IMR-90 (cell line): ENCODE measurements around the gene SDK1. TPM values are rescaled to one million over a fixed set of nuclear protein-coding genes. Genes with fewer than 3 reads are reported as not detected.

Experiments
- ATAC-seq: fragments of 200-7000 bp; cut with Tn5 transposase; 2 replicates; pipeline ENCODE4 v1.9.1; 2020; ENCODE audit warnings: low read depth, mild to moderate bottlenecking, moderate library complexity
- BruUV-seq: library from RNA; stranded (reverse); fragments of 400-500 nt; replicated peaks from 2 replicates; lab custom pipeline; 2021; lab: Mats Ljungman, UMichigan
- CTCF ChIA-PET: fragments of 300-600 bp; formaldehyde crosslinking; extraction: SDS; loops from one replicate; lab custom pipeline; 2021; ENCODE audit warnings: antibody characterized with exemption; lab: Yijun Ruan, JAX
- POLR2A ChIA-PET: fragments of 300-600 bp; sonication (Branson Sonifier 250); formaldehyde crosslinking; loops from one replicate; lab custom pipeline; 2022; ENCODE audit warnings: antibody characterized with exemption; ENCODE audit not compliant: unreplicated experiment; lab: Charles Lee
- DNase-seq: peaks from one replicate; pipeline ENCODE4 v3.0.0; 2013
- H2AFZ ChIP-seq: replicated peaks from 2 replicates; pipeline ENCODE3; 2013; ENCODE audit warnings: low read length, mild to moderate bottlenecking; ENCODE audit not compliant: poor library complexity
- H2AK5ac ChIP-seq: 2 replicates; pipeline ENCODE4 v1.6.1; 2013; ENCODE audit warnings: low read depth, low read length, inconsistent platforms
- H2AK9ac ChIP-seq: replicated peaks from 2 replicates; pipeline ENCODE3; 2013; ENCODE audit warnings: mild to moderate bottlenecking, low read depth, low read length, moderate library complexity; ENCODE audit not compliant: poor library complexity
- H2BK120ac ChIP-seq: 2 replicates; pipeline ENCODE4 v1.6.1; 2013; ENCODE audit warnings: low read depth, low read length, inconsistent platforms
- H2BK15ac ChIP-seq: 3 replicates; pipeline ENCODE4 v1.6.1; 2013; ENCODE audit warnings: low read depth, low read length, inconsistent platforms
- H2BK20ac ChIP-seq: 2 replicates; pipeline ENCODE4 v1.6.1; 2013; ENCODE audit warnings: low read depth, mild to moderate bottlenecking, inconsistent platforms, low read length, moderate library complexity
- H2BK5ac ChIP-seq: 2 replicates; pipeline ENCODE4 v1.6.1; 2013; ENCODE audit warnings: mild to moderate bottlenecking, low read depth, low read length, inconsistent platforms; ENCODE audit not compliant: poor library complexity, severe bottlenecking
- H3K14ac ChIP-seq: replicated peaks from 2 replicates; pipeline ENCODE4 v1.6.1; 2013; ENCODE audit warnings: low read depth, low read length, inconsistent platforms
- H3K18ac ChIP-seq: 2 replicates; pipeline ENCODE4 v1.6.1; 2013; ENCODE audit warnings: low read depth, low read length, control low read depth
- H3K23ac ChIP-seq: 2 replicates; pipeline ENCODE4 v1.6.1; 2013; ENCODE audit warnings: low read depth, low read length, inconsistent platforms
- H3K27ac ChIP-seq: 2 replicates; pipeline ENCODE4 v1.5.1; 2013; ENCODE audit warnings: mild to moderate bottlenecking, control low read depth, low read length; ENCODE audit not compliant: insufficient read depth
- H3K27me3 ChIP-seq: 2 replicates; pipeline ENCODE4 v1.6.1; 2013; ENCODE audit warnings: low read length; ENCODE audit not compliant: control insufficient read depth, insufficient read depth
- H3K36me3 ChIP-seq: 2 replicates; pipeline ENCODE4 v1.6.1; 2013; ENCODE audit warnings: low read length, mixed read lengths; ENCODE audit not compliant: control insufficient read depth, insufficient read depth
- H3K4ac ChIP-seq: 2 replicates; pipeline ENCODE4 v1.6.1; 2013; ENCODE audit warnings: low read depth, low read length, inconsistent platforms
- H3K4me1 ChIP-seq: 2 replicates; pipeline ENCODE4 v1.6.1; 2013; ENCODE audit warnings: low read length, mixed read lengths; ENCODE audit not compliant: control insufficient read depth, insufficient read depth
- H3K4me2 ChIP-seq: 2 replicates; pipeline ENCODE4 v1.6.1; 2013; ENCODE audit warnings: low read depth, mild to moderate bottlenecking, control low read depth, low read length, moderate library complexity
- H3K4me3 ChIP-seq: 2 replicates; pipeline ENCODE4 v1.5.1; 2013; ENCODE audit warnings: low read depth, mild to moderate bottlenecking, control low read depth, low read length, moderate library complexity; ENCODE audit not compliant: insufficient read depth
- H3K56ac ChIP-seq: 2 replicates; pipeline ENCODE4 v1.6.1; 2013; ENCODE audit warnings: low read length, inconsistent platforms; ENCODE audit not compliant: insufficient read depth; ENCODE audit errors: extremely low read depth
- H3K79me1 ChIP-seq, 2 experiments: 2 replicates each; pipeline ENCODE4 v1.6.1; 2013; ENCODE audit warnings: low read length in 2 of 2, inconsistent platforms in 1 of 2, low read depth in 1 of 2
- H3K9ac ChIP-seq: 2 replicates; pipeline ENCODE4 v1.6.1; 2013; ENCODE audit warnings: low read depth, low read length, control low read depth
- H3K9me1 ChIP-seq: 2 replicates; pipeline ENCODE4 v1.6.1; 2013; ENCODE audit warnings: low read length, inconsistent platforms; ENCODE audit not compliant: insufficient read depth
- H3K9me3 ChIP-seq: 2 replicates; pipeline ENCODE4 v1.6.1; 2013; ENCODE audit warnings: low read length; ENCODE audit not compliant: control insufficient read depth, insufficient read depth
- H4K20me1 ChIP-seq: 2 replicates; pipeline ENCODE4 v1.6.1; 2013; ENCODE audit warnings: low read length, inconsistent platforms; ENCODE audit not compliant: insufficient read depth
- H4K5ac ChIP-seq: 2 replicates; pipeline ENCODE4 v1.6.1; 2013; ENCODE audit warnings: mild to moderate bottlenecking, low read depth, low read length, control low read depth
- H4K8ac ChIP-seq, 2 experiments: 2 replicates each; pipeline ENCODE4 v1.6.1; 2013; ENCODE audit warnings: low read depth in 2 of 2, low read length in 2 of 2, control low read depth in 1 of 2, inconsistent platforms in 1 of 2
- H4K91ac ChIP-seq: 2 replicates; pipeline ENCODE4 v1.6.1; 2013; ENCODE audit warnings: low read depth, low read length, inconsistent platforms; ENCODE audit not compliant: insufficient read depth
- BHLHE40 ChIP-seq: fragments of 150-350 bp; IDR thresholded peaks from 2 replicates; pipeline ENCODE4 v1.6.1; 2016; ENCODE audit warnings: mild to moderate bottlenecking, low read depth, low read length
- CHD1 ChIP-seq: IDR thresholded peaks from 2 replicates; pipeline ENCODE4 v1.6.1; 2012; ENCODE audit warnings: low read depth, low read length, improper control_type of control experiment
- FOS ChIP-seq: fragments of 150-350 bp; IDR thresholded peaks from 2 replicates; pipeline ENCODE4 v1.6.1; 2016; ENCODE audit warnings: low read depth, low read length
- MAFK ChIP-seq: IDR thresholded peaks from 2 replicates; pipeline ENCODE4 v1.6.1; 2012; ENCODE audit warnings: low read depth, low read length, improper control_type of control experiment
- MAZ ChIP-seq: IDR thresholded peaks from 2 replicates; pipeline ENCODE4 v1.6.1; 2012; ENCODE audit warnings: low read depth, mild to moderate bottlenecking, low read length, improper control_type of control experiment, moderate library complexity, borderline replicate concordance
- MXI1 ChIP-seq: IDR thresholded peaks from 2 replicates; pipeline ENCODE4 v1.6.1; 2012; ENCODE audit warnings: low read depth, mild to moderate bottlenecking, low read length, moderate library complexity, borderline replicate concordance
- NFE2L2 ChIP-seq: fragments of 150-350 bp; IDR thresholded peaks from 2 replicates; pipeline ENCODE4 v1.6.1; 2016; ENCODE audit warnings: low read depth, mild to moderate bottlenecking, low read length
- RAD21 ChIP-seq: IDR thresholded peaks from 2 replicates; pipeline ENCODE4 v1.6.1; 2012; ENCODE audit warnings: low read length, improper control_type of control experiment
- RCOR1 ChIP-seq: IDR thresholded peaks from 2 replicates; pipeline ENCODE4 v1.6.1; 2012; ENCODE audit warnings: mild to moderate bottlenecking, low read length, improper control_type of control experiment; ENCODE audit not compliant: insufficient replicate concordance
- RFX5 ChIP-seq: IDR thresholded peaks from 2 replicates; pipeline ENCODE4 v1.8.0; 2012; ENCODE audit warnings: low read depth, mild to moderate bottlenecking, low read length, moderate library complexity
- SMC3 ChIP-seq: fragments of 150-350 bp; IDR thresholded peaks from 2 replicates; pipeline ENCODE4 v1.6.1; 2016; ENCODE audit warnings: low read depth, mild to moderate bottlenecking, antibody characterized with exemption, low read length, moderate library complexity
- WGBS, 2 experiments: methylation state at CpG; one replicate each; pipeline versions ENCODE4 v1.1.5 to v1.1.7; 2013; ENCODE audit warnings: missing lambda C conversion rate in 2 of 2; ENCODE audit not compliant: insufficient read length in 1 of 2; ENCODE audit errors: extremely low coverage in 2 of 2; 5-methylcytosine and 5-hydroxymethylcytosine counted together
- dilution Hi-C: fragments of 300-500 bp; cut with HindIII; formaldehyde crosslinking; loops from one replicate; pipeline ENCODE4 v1.14.3; 2018; ENCODE audit warnings: low sequenced_read_pairs; ENCODE audit not compliant: unreplicated experiment
- in situ Hi-C: fragments of 300-500 bp; cut with MboI; formaldehyde crosslinking; loops from 3 replicates; pipeline ENCODE4 v1.14.3; 2019; ENCODE audit warnings: low sequenced_read_pairs, inconsistent platforms, mixed read lengths
- intact Hi-C: fragments of 100-400 bp; cut with micrococcal nuclease; formaldehyde crosslinking; loops from 2 replicates; pipeline ENCODE4 v1.10.0; 2022
- polyA plus RNA-seq, 3 experiments: library from polyadenylated mRNA; depleted of rRNA; stranded (reverse); fragments of >200 nt; gene quantifications; 2 replicates each; pipeline ENCODE4 v1.2.3, GENCODE V29; 2012; ENCODE audit warnings: low replicate concordance in 1 of 3
- total RNA-seq: library from RNA; depleted of rRNA; stranded (reverse); fragments of >200 nt; gene quantifications from 2 replicates; pipeline ENCODE4 v1.2.3, GENCODE V29; 2012
- TF ChIP-seq, protein P1 (sequence below): fragments of 150-350 bp; IDR thresholded peaks from 2 replicates; pipeline ENCODE4 v1.6.1; 2016; ENCODE audit warnings: low read depth, mild to moderate bottlenecking, low read length, moderate library complexity, borderline replicate concordance
- TF ChIP-seq, protein P2 (sequence below): fragments of 150-350 bp; IDR thresholded peaks from 2 replicates; pipeline ENCODE4 v1.6.1; 2017; ENCODE audit warnings: mild to moderate bottlenecking, antibody characterized with exemption, low read length, low read depth
- TF ChIP-seq, protein P3 (sequence below): conservative IDR thresholded peaks from 2 replicates; pipeline ENCODE4 v1.5.1; 2012; ENCODE audit warnings: mild to moderate bottlenecking, low read depth, low read length, improper control_type of control experiment

Gene SDK1
- total and polyA plus RNA-seq, 2 of the 4 experiments (the other 2 are of a cell fraction): 1.5 to 1.6 TPM

DNA sequence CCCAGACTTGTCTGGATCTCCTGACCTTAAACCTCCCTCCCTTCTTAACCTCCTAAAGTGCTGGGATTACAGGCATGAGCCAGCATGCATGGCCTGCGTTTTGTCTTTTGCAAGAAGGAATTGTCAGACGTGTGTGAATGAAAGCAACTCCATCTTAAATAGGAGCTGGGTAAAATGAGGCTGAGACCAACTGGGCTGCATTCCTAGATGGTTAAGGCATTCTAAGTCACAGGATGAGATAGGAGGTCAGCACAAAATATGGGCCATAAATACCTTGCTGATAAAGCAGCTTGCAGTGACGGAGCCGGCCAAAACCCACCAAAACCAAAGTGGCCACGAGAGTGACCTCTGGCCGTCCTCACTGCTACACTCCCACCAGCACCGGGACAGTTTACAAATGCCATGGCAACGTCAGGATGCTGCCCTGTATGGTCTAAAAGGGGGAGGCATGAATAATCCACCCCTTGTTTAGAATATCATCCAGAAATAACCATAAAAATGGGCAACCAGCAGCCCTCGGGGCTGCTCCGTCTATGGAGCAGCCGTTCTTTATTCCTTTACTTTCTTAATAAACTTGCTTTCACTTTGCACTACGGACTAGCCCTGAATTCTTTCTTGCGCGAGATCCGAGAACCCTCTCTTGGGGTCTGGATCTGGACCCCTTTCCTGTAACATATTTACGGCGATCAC lies 41.2 kb upstream of the SDK1 start:
- peaks cover 4% of the 10 kb centered on the region; the same call in 1 of the 2 replicates for H3K27me3 ChIP-seq
- no peak overlapping the region for H3K23ac ChIP-seq
- H3K56ac ChIP-seq: no peak overlapping the region
- no peaks in the 10 kb centered on the region for H3K9me1 ChIP-seq
- intact Hi-C loops (no loop called here), dilution Hi-C loops (no loop called here), in situ Hi-C loops (no loop called here)
- no peak overlapping the region for H4K91ac ChIP-seq
- H4K5ac ChIP-seq: no peak overlapping the region; the same call in 1 of the 2 replicates
- H3K9me3 ChIP-seq: peaks cover 3% of the 10 kb centered on the region; the same call in 1 of the 2 replicates
- peaks cover 3% of the 10 kb centered on the region; the same call in 1 of the 2 replicates for H3K4me1 ChIP-seq
- no peaks in the 10 kb centered on the region for H3K36me3 ChIP-seq
- H2BK5ac ChIP-seq: no peak overlapping the region
- DNase-seq: peak; percentile 78
- POLR2A ChIA-PET: no interaction called here
- BruUV-seq: no TSS peak
- H2AK5ac ChIP-seq: no peak overlapping the region
- CTCF ChIA-PET: interaction anchor here (0.6 to 0.7 kb wide), 2 partner anchors 616 to 631 kb away, joined by 4 to 5 read pairs; no protein-coding TSS in a partner anchor
- no peak overlapping the region; the same call in 1 of the 2 replicates for H3K18ac ChIP-seq
- H2AFZ ChIP-seq: no peak overlapping the region
- H3K79me1 ChIP-seq: no peaks in the 10 kb centered on the region
- no peak overlapping the region for H3K14ac ChIP-seq
- H3K4me3 ChIP-seq: peak overlapping the region; percentile 46
- ATAC-seq: peak; percentile 53
- H4K8ac ChIP-seq: no peak overlapping the region
- H2BK15ac ChIP-seq: no peak overlapping the region
- H2BK20ac ChIP-seq: no peak overlapping the region
- H3K4me2 ChIP-seq: peak overlapping the region; percentile 51; the same call in 1 of the 2 replicates
- WGBS, 2 experiments: 75% methylated on average over 2 of the region's 17 CpGs; no CpG with 5 or more reads in 1 of the 2 experiments
- peak overlapping the region; percentile 66; the same call in 1 of the 2 replicates for H3K27ac ChIP-seq
- no peak overlapping the region for H2BK120ac ChIP-seq
- H3K9ac ChIP-seq: peak overlapping the region; percentile 80
- H4K20me1 ChIP-seq: no peaks in the 10 kb centered on the region
- H3K4ac ChIP-seq: no peak overlapping the region
- H2AK9ac ChIP-seq: no peak overlapping the region
- TF ChIP-seq RFX5 (no peak), BHLHE40 (no peak), RAD21 (no peak), NFE2L2 (no peak), CHD1 (no peak), MAZ (no peak), SMC3 (no peak), MAFK (no peak), FOS (no peak), RCOR1 (no peak), MXI1 (no peak)
- TF ChIP-seq, protein P1, sequence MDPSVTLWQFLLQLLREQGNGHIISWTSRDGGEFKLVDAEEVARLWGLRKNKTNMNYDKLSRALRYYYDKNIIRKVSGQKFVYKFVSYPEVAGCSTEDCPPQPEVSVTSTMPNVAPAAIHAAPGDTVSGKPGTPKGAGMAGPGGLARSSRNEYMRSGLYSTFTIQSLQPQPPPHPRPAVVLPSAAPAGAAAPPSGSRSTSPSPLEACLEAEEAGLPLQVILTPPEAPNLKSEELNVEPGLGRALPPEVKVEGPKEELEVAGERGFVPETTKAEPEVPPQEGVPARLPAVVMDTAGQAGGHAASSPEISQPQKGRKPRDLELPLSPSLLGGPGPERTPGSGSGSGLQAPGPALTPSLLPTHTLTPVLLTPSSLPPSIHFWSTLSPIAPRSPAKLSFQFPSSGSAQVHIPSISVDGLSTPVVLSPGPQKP: no peak
- TF ChIP-seq, protein P2, sequence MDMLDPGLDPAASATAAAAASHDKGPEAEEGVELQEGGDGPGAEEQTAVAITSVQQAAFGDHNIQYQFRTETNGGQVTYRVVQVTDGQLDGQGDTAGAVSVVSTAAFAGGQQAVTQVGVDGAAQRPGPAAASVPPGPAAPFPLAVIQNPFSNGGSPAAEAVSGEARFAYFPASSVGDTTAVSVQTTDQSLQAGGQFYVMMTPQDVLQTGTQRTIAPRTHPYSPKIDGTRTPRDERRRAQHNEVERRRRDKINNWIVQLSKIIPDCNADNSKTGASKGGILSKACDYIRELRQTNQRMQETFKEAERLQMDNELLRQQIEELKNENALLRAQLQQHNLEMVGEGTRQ: no peak
- TF ChIP-seq, protein P3, sequence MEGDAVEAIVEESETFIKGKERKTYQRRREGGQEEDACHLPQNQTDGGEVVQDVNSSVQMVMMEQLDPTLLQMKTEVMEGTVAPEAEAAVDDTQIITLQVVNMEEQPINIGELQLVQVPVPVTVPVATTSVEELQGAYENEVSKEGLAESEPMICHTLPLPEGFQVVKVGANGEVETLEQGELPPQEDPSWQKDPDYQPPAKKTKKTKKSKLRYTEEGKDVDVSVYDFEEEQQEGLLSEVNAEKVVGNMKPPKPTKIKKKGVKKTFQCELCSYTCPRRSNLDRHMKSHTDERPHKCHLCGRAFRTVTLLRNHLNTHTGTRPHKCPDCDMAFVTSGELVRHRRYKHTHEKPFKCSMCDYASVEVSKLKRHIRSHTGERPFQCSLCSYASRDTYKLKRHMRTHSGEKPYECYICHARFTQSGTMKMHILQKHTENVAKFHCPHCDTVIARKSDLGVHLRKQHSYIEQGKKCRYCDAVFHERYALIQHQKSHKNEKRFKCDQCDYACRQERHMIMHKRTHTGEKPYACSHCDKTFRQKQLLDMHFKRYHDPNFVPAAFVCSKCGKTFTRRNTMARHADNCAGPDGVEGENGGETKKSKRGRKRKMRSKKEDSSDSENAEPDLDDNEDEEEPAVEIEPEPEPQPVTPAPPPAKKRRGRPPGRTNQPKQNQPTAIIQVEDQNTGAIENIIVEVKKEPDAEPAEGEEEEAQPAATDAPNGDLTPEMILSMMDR: no peak
